ENCODE measurements around the gene NBEAL2. TPM values are rescaled to one million over a fixed set of nuclear protein-coding genes. Genes with fewer than 3 reads are reported as not detected.

NBEAL2 gene
- total RNA-seq, 1 donor from 2014 or later = 20.0 TPM

DNA sequence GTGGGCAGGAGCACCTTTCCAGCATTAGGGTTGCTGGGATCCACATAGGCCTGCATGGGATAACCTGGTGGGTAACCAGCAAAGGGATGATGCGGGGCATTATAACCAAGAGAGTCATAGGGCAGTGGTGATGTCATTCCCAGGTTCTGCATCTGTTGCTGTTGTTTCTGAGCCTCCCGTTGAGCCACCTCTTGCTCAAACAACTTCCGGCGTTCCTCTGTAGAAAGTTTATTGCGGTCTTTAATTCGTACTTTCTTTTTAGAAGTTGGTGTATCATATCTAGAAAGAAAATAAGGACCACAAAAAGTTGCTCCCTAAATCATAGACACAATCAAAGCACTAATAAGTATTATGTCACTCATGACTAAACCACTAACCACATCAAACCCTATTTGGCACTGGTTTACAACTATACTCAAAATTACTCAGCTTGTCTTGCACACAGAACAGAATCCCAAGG is 77.8 kb downstream of the NBEAL2 start:
- FAIRE-seq (peak; percentile 76), DNase-seq (ENCODE audit: low read depth) (peak; percentile 57)
- H3K36me3 ChIP-seq (ENCODE audit: control insufficient read depth, insufficient read depth, low read length) = peaks cover 7% of the 10 kb centered on the region
- no peaks in the 10 kb centered on the region for H3K27me3 ChIP-seq (ENCODE audit: control insufficient read depth, insufficient read depth, low read length)
- TF ChIP-seq CTCF (IDR thresholded peaks at IDR 0.05; ENCODE audit: insufficient read depth, low read length, severe bottlenecking) = no peak
- no peak overlapping the region for H3K4me3 ChIP-seq (ENCODE audit: low read depth, low read length)

Other genes with a start within 250 kb of the NBEAL2 start
- gene MYL3, start 116.2 kb upstream of the NBEAL2 start, total RNA-seq = not detected in 2 replicates
- gene PTH1R, start 101.9 kb upstream of the NBEAL2 start, total RNA-seq = not detected in 2 replicates
- gene CCDC12, start 2.9 kb upstream of the NBEAL2 start, total RNA-seq = 39.2 and 41.9 TPM in 2 replicates
- gene SETD2, start 184.4 kb downstream of the NBEAL2 start, total RNA-seq = 19.7 and 26.9 TPM in 2 replicates

Measured in bronchial epithelial cell (primary cell).